ENCODE measurements around the gene ELMO3.
A peak's percentile ranks its signal among the peaks of the same experiment; 100 is the strongest.

The ELMO3 gene

DNA sequence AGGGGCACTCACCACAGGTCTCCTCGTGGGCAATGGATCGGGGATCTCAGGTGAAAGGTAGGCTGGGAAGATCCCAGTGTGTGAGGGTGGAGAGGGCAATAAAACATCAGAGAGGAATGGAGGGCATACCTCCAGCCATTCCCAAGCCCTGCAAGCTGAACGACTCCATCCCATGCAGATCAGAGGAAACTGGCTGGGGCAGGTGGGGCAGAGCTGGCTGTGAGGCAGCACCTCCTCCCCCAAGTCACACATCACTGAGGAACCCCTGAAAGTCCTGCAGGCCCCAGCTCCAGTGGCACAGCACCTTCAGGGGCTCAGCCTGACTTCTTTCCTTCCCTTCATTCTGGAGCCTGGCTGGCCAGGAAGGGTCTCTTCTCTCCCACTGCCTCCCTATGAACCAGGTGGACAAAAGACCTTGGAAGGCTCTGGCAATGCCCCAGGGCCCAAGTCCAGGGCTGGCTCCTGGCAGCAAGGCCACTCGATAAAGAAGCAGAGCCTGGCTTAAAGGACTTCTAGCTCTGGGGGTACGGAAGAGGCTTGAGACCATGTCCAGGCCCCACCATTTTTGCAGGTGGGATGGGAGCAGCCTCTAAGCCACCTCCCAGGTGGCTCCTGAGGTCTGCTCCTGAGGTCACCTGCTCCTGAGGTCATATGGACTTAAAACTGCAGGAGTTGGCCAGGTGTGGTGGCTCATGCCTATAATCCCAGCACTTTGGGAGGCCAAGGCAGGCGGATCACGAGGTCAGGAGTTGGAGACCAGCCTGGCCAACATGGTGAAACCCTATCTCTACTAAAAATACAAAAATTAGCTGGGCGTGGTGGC lies 14.5 kb downstream of the ELMO3 start:
- DNase-seq (ENCODE audit: low spot score) = no peak

DNA sequence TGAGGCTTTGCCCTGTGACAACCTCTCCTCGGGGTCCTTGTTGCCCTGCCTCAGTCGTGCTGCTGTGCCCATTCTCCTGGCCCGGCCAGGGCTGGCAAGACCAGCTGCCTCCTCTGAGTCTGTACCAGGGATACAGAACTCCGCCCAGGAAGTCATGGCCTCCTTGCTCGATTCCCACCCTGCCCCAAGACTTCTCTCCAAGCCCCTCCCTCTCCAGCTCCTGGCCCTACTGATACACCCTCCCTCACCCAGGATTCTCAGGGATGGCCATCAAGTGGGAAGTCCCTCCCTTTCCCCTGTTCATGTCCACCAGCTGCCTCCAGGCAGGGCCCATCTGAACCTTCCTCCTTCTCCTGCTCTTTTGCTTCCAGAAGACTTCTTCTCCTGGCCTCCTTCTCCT lies 16.8 kb downstream of the ELMO3 start:
- DNase-seq (ENCODE audit: low spot score) = no peak

DNA sequence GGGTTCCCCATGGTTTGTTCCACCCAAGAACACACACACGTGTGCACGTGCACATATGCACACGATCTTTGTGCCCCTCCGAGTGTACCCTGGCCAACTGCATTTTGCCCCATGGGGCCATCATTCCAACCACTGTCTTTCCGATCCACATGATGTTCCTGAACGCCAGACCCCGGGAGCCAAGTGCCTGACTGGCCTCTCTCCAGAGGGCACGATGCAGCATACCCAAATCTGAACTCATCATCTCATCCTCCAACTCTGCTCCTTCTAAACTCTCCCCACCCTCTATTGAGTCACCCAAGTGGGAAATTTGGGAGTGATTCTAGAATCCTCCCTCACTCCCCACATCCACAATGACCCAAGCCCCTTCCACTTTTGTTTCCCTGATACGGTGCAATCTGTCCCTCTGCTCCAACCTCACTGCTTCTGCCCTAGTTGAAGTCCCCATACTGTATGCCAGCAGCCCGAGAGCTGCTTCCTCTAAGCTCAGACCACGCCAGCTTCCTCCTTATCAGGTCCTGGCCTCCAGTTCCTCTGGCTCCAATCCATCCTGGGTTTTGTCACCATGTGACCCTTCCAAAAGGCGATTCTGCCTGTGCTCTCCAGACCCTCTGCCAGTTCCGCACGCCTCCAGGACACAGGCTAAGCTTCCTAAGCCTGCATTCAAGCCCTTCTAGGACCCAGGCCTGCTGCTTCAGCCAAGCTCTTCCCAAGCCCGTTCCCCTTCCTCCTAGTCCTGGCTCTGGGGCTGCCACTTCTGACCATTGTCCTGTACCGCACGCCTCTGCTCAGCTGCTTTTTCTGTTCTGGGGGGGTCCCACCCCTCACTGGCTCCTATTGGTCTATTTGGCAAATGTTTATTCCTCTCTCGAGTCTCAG lies 17.9 kb downstream of the ELMO3 start:
- no peak for DNase-seq (ENCODE audit: low spot score)

DNA sequence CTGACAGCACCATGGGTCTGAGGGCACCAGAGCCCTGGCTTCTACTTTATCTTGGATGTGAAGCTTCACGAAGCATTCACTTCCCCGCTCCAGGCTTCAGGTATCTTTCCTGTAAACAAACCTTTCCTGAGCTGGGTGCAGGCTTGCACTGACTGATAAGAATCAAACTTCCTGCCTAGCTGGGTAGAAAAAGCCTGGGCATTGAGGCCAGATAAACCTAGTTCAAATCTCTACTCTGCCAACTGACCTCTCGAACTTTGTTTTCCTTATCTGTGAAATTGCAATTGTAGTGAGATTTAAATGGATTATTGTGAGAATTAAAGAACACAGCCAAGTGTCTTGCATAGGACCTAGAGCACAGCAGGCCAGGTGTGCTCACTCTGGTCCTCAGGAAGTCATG lies 25.1 kb downstream of the ELMO3 start:
- DNase-seq (ENCODE audit: low spot score) = no peak

DNA sequence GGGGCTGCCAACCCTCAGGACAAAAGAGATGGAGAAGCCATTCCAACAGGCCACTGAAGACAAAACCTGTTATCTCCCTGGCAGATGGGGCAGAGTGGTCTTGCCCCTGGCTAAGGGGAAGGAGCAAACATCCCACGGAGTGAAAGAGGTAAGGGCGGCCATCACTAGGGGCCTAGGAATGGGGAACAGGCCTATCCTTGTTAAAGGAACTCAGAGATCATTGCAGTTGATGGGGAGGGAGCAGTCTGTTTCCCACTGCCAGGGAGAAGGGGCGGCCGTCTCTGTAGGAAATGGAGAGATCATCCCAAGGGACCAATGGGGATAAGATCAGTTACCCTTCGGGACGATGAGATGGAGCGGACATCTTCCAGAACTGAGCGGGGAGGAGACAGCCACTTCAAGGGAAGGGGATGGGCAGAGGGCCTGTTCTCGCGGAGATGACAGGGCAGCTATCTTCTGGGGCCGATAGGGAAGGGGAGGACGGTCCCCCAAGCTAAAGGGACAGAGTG lies 27.4 kb downstream of the ELMO3 start:
- DNase-seq (ENCODE audit: low spot score) = no peak

DNA sequence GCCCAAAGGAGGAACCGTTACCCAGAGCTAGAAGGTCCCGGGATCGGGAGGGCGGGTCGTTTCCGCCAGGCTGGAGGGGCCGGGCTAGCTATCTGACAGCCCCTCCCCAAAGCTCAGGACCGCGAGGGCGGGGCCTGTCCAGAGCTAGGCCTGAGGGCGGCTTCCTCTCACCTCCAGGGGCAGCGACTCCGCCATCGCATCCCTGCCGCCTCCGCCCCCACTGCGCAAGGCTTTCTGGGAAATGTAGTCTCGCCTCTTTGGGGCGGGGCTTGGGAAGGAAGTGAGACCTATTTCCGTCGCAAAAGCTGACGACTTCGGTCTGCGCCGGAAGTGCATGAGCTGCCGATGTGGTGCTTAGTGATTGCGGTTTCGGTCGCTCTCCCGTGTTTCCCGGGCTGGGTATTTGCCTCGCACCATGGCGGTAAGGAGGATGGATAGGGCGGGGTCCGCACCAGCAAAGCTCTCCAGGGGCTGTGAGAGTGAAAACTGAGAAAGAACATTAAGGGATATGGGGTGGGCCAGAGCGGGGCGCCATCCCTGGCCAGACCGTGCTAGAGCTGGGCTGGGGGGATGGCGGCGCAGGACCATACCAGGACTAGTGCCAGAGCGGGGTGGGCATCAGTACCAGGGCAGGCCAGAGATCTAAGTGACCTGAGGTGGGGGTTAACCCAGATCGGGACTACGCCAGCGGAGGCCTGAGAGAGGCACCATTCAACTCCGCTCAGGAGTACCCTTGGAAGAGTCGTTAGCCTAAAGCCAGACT lies 28.1 kb downstream of the ELMO3 start, which contains the start of gene TMEM208:
TMEM208 (plus strand) TSS at position 327 of the 763 bp plus-strand sequence; CDS start at position 416, 89 bp downstream.
- peak; percentile 99 for DNase-seq (ENCODE audit: low spot score)

DNA sequence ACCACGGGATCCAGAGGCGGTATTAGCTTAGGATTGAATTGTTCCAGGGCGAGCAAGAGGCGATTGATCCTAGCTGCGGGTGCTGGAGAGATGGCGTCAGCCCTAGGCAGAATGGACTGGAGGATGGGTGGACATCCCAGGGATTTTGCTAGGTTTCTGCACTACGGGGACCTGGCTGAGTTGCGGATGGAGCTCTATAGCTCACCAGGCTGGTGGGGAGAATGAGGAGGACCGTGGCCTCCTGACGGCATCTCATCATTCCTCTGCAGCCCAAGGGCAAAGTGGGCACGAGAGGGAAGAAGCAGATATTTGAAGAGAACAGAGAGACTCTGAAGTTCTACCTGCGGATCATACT lies 28.6 kb downstream of the ELMO3 start:
- no peak for DNase-seq (ENCODE audit: low spot score)

DNA sequence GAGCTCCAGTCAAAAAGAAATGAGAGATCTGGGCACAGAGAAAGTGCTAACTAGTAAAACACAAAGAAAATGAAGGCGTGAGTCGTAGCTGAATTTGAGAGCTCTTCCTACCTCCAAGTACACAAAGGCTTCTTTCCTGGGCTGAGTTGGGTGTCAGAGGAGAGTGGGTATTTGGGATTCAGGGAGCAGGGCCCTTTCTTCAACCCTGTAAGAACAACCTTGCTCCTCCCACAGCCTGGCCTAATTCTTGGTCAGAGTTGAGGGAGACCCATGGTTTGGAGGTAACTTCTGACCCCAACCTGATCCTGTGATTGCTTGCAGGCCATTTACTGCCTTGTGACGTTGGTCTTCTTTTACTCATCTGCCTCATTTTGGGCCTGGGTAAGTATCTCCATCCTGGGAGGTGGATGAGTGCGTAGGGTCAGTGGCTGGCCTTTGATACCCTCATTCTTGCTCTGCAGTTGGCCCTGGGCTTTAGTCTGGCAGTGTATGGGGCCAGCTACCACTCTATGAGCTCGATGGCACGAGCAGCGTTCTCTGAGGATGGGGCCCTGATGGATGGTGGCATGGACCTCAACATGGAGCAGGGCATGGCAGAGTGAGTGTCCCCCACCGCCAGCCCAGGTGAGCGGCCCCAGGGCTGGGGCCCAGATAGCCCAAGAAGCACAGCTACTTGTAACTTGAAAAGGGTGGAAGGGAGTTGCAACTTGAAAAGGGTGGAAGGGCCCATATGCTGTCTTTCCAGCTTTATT lies 29.3 kb downstream of the ELMO3 start:
- no peak for DNase-seq (ENCODE audit: low spot score)

DNA sequence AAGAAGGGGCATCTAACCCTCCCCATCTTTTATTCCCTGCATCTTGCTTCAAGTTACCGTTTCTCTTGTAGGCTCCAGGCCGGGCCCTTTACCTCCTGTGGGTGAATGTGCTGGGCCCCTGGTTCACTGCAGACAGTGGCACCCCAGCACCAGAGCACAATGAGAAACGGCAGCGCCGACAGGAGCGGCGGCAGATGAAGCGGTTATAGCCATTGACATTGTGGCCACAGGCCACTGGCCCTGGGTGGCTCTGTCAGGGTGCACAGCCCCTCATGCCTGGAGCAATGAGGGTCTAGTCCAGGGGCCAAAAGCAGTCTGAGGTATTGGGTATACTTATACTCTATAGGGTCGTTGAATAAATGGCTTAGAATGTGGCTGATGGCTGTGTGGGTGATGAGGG lies 30.0 kb downstream of the ELMO3 start:
- DNase-seq (ENCODE audit: low spot score) = no peak

DNA sequence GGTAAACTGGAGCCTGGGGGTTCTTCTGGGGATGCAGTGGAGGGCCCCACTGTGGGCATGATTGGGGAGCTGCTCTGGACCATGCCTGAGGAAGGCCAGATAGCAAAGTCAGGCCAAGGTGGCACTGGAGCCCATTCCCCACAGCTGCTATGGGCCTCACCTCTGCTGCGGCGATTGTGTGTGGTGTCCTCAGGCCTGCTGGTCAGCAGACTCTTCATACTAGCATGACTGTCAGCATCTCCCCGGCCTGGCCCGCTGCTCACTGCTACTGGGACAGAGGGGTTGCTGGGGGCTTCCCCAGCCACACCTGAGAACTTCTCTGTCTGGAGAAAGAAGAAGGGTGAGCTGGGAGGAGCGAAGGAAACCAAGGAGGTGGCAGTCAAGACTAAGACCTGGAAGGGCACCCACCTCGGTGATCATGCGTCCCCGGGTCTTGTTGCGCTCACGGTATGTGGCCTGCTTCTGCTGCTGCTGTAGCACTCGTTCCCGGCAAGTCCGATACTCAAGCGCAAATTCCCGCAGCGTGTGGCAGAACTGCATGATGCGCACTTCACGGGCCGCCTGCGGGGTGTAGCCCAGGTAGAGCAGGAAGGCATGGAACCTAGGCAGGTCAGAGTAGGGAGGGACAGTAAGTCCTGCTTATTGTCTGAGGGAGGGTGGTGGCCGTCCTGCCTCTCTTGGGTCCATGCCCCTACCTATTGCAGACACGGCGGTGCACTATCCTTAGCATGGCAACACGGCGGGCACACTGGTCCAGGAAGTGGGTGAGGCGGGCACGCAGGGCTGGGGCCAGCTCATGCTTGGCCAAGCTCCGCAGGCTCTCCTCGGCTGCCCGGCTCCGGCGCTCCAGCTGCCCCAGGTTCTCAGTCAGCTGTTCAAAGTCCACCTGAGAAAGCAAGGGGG lies 31.2 kb downstream of the ELMO3 start:
- no peak for DNase-seq (ENCODE audit: low spot score)

DNA sequence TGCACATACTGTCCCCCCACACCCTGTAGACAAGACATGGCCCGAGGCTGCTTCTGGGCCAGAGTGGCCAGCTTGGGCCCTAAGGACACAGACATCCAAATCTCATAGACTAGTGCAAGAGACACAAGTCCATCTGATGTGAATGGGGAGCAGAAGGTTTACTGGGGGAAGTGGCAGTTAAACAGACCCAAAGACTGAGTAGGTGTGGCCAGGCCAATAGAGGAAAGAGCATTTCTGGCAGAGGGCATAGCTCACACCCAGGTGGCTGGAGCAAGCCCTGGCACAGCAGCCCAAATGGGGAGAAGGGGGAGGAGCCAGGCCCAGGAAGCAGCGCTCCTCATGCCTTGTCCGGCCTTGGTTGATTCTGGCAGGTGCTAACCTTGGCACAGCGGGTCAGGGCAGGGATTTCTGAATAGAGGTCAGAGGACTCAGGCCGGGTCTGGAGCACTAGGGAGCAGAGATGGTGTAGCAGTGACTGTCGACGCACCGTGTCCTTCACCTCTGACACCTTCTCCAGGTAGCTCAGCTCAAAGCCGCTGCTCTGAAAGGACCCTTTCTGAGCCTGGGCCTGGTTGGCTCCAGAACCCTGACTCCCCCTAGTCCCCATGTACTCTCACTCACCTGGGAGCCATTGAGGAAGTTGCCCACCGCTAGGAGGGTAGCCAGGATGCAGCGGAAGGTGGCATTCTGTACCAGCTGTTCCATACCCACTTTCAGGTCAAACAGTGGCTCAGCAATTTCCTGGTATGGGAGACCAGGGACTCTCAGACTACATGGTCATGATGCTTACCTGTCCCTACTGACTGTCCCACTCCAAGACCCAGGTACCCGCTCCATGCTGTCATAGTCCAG lies 32.1 kb downstream of the ELMO3 start:
- no peak for DNase-seq (ENCODE audit: low spot score)

DNA sequence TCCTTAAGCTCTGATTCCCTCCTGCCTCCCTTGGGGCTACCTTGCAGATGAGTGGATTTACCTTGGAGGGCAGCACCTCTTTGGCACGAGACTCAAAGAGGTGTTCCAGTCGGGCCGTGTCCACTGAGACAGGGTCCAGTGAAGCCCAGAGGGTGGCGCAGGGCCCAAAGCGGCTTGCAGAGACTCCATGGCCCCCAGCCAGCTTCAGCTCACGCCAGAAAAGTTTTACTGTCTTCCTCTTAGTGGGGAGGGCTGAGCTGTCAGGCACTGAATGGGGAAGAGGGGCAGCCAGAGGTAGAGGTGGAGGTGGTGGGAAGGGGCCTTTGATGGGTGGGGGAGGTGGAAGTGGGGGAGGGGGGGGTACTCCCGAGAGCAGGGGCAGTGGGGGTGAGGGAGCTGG lies 34.7 kb downstream of the ELMO3 start:
- no peak for DNase-seq (ENCODE audit: low spot score)

DNA sequence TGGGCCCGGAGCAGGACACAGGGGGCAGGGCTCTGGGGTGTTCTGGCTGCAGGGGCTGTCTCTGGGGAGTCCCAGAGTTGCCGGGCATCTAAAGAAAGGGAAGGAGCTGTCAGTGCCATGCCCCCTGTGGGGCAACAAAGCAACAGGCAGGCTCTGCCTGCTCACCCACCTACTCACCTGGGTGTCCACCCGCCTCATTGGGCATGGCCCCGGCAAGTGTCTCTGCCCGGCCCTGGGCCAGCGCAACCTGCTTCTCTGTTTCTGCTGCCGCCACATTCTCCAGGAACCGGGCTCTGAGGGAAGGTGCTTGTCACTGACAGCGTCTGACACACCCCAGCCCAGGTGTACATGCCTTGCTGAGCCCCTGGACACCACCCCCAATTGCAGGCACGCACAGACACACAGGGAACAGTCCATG lies 35.3 kb downstream of the ELMO3 start:
- DNase-seq (ENCODE audit: low spot score) = no peak

DNA sequence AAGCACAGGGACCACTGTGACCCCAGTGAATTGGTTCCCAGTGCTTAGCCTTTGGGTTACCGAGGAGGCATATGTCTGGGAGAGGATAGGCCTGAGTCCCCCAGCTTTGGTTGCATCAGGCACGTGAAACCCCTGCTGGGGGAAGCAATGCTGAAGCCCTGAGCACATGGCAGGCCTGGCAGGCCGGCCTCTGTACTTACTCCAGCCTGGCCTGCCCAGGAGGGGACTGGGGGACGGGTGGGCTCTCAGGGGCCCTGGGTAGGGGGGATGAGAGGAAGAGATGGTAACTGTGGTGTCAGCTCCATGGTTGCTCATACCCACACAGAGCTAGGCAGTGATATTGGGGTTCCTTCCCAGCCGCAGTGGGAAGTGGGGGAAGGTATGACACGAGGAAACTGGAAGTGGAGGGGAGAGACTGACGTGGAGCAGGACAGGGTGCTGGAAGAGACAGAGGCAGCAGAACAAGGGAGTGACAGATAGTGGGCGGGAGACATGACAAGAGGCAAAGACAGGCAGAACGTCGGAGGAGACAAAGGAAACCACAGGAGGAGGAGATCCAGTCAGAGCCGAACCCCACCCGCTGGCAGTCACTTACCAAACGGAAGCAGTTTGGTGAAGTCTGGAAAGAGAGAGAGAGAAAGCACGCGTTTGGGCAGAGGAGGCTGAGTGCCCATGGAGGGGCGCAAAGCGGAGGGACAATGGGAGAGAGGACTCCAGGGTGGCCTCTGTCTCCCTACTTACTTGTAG lies 37.1 kb downstream of the ELMO3 start:
- DNase-seq (ENCODE audit: low spot score) = no peak

DNA sequence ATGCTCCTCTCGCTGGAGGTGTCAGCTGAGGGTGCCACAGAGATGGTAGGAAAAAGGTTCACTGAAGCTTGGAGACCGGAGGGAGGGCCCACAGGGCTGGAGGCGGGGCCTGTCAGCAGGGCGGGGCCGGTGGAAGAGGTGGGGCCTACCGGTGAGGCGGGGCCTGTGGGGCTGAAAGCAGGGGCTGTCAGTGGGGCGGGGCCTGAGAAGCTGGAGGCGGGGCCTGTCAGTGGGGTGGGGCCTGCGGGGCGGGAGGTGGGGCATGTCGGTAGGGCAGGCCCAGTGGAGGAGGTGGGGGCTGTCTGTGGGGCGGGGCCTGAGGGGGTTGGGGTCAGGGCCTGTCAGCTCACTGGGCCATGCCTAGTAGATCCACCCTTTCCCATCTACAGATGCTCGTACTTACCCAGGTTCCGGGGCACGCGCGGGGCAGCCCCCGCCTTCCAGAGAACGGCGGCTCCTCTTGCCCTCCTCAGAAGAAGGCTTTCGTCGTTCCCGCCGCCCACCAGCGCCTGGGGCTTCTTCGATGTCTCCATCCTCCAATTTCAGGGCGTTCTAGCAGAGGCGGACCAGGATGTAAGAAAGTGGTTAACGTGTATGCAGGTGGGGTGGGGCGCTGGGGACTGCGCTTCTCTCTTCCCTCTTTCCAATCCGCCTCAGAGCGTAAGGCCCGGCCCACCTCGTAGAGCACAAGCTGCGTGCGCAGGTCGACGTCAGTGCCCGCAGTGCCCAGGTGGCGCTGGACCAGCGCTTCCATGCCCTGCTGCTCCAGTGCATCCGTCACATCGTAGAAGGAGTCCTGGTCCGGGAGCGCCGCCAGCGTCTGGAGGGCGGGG lies 37.8 kb downstream of the ELMO3 start:
- DNase-seq (ENCODE audit: low spot score) = peak; percentile 38

DNA sequence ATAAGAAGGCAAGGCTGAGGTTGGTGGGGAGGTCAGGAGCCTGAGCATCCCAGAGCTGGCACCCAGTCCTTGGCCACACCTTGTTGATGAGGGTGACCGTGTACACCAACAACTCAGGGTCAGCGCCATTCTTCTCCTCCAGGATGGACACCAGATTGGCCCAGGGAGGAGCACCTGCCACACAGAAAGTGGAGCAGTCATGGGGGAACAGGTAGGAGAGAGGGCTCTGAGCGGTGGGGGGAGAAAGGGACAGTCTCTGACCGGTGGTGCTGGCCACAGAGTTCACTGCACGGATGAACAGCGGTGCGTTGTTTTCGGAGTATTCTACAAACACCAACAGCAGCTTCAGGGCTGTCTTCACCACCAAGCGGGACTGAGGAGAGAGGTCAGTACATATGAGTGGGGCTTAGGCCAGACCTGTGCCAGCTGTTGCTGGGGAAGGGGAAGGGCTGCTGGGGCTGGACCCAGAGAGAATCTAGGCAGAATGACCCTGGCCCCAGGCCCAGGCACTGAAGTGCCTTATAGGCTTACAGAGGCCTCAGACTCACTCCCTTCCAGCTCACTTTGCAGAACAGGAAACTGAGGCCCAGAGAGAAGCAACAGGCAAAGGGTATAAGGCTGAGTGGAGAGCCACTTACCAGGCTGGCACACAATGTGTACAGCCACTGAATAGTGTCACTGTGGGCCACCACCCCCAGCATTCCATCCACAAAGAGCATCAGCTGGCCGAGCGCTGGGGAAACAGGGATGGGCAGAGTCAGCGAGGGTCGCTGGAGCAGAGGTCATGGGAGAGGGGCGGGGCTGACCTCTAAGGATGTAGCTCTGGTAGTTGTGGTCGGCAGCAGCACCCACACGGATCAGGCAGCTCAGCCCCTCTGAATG lies 38.7 kb downstream of the ELMO3 start:
- DNase-seq (ENCODE audit: low spot score) = no peak

DNA sequence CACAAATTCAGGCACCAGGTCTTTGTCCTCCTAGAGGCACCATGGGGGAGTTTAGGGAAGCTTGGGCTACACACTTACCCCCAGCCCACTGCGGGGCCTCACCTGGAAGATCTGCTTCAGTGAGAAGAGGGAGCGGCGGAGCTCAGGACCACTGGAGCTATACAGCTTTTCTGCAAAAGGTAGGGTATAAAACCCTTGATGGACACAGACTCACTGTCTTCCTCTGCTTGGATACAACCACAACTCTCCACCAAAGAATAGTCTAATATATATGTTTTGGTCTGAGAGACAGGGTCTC lies 39.3 kb downstream of the ELMO3 start:
- DNase-seq (ENCODE audit: low spot score) = no peak
